ENCODE data around the gene CERK. TPM values are rescaled to one million over a fixed set of nuclear protein-coding genes. Genes with fewer than 3 reads are reported as not detected.
A peak's percentile ranks its signal among the peaks of the same experiment; 100 is the strongest.

CERK gene
- total and polyA plus RNA-seq, 2 of the 8 experiments (the other 6 are each of a cell fraction or from before 2014, with no cell fraction given), result 26.6 to 59.0 TPM

DNA sequence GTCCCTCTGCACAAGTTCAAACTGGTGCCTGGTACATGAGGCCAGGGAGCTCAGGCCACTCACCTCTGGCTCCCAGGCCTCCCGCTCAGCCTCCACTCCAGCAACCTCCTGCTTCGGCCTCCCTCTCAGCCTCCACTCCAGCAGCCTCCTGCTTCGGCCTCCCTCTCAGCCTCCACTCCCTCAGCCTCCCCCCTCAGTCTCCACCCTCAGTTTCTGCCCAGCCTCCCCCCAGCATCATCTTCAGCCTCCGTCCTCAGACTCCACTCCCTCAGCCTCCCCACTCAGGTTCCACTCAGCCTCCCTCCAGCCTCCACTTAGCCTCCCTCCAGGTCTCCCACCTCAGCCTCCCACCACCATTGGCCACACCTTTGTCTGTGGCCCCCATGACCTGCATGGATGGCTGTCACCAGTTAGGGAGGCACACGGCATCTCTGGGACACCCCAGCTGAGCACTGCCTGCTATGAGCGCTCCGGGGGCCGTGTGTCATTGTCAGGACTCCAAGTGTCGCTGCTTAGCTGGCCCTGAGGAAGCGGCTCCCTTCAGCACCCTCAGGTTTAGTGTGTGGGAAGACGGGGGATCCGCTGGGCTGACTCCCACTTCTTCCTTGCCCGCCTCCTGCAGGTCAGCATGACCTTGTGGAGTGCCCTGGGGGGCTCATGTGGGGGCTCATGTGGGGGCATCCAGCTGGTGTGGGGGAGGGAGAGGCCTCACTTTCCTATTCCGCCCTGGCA lies 78.8 kb downstream of the CERK start:
- Histone ChIP-seq H3K79me2 (ENCODE audit: control insufficient read depth in 1 of 2, insufficient read depth in 2 of 2, low read length in 2 of 2) (no peaks in the 10 kb centered on the region), H3K4me2 (ENCODE audit: insufficient read depth in 1 of 2, low read depth in 2 of 2, low read length in 2 of 2) (no peak overlapping the region), H3K4ac (replicated peaks; ENCODE audit: insufficient read length, low read depth, low read length) (no peak overlapping the region), H4K91ac (replicated peaks; ENCODE audit: insufficient read length, low read length) (no peak overlapping the region), H3K23ac (ENCODE audit: insufficient read length) (no peak overlapping the region), H3K79me1 (ENCODE audit: low read depth, low read length) (peaks cover 3% of the 10 kb centered on the region; the same call in 1 of the 2 replicates), H3K14ac (ENCODE audit: insufficient read length) (no peak overlapping the region), H3K36me3 (ENCODE audit: control insufficient read depth in 2 of 4, insufficient read depth in 4 of 4, low read length in 3 of 4) (no peaks in the 10 kb centered on the region), H2BK12ac (ENCODE audit: low read depth, low read length) (no peak overlapping the region), H3K4me1 (replicated peaks in 1 of 4; ENCODE audit: control insufficient read depth in 3 of 4, insufficient read depth in 4 of 4, low read length in 3 of 4) (peaks cover 0 to 2% (median 0%) of the 10 kb centered on the region in 4 experiments; a peak in 1 of 7 replicates), H3K23me2 (ENCODE audit: low read depth, low read length) (no peaks in the 10 kb centered on the region), H2AFZ (ENCODE audit: low read length) (no peak overlapping the region), H3K27me3 (replicated peaks in 1 of 4; ENCODE audit: control insufficient read depth in 3 of 4, extremely low read depth in 1 of 4, insufficient read depth in 3 of 4, low read length in 3 of 4) (no peaks in the 10 kb centered on the region), H4K8ac (ENCODE audit: extremely low read depth, insufficient read depth, low read length) (peak overlapping the region; percentile 14; the same call in 1 of the 2 replicates), H2BK5ac (ENCODE audit: low read depth, low read length) (no peak overlapping the region), H4K5ac (ENCODE audit: insufficient read length, low read depth, low read length) (no peak overlapping the region), H4K20me1 (replicated peaks in 1 of 2; ENCODE audit: control insufficient read depth in 1 of 2, insufficient read depth in 2 of 2, low read length in 2 of 2) (peaks cover 0 to 2% of the 10 kb centered on the region in 2 experiments), H3K27ac (ENCODE audit: low read depth, low read length) (no peak overlapping the region), H3K9me3 (ENCODE audit: insufficient read depth in 2 of 2, low read depth in 1 of 2, low read length in 1 of 2) (no peaks in the 10 kb centered on the region), H2BK15ac (ENCODE audit: low read length) (no peak overlapping the region), H2AK5ac (ENCODE audit: low read depth, low read length) (no peak overlapping the region), H3K9ac (replicated peaks in 1 of 4; ENCODE audit: extremely low read depth in 1 of 4, low read depth in 3 of 4, low read length in 3 of 4) (no peak overlapping the region), H3K4me3 (ENCODE audit: extremely low read depth in 1 of 4, insufficient read depth in 2 of 4, low read depth in 3 of 4, low read length in 4 of 4) (no peak overlapping the region), H3K18ac (ENCODE audit: extremely low read depth, low read length) (no peak overlapping the region), H2BK120ac (replicated peaks; ENCODE audit: low read depth, low read length) (no peak overlapping the region), H3K56ac (replicated peaks; ENCODE audit: insufficient read length, low read depth, low read length) (no peak overlapping the region), H2BK20ac (ENCODE audit: low read length) (no peak overlapping the region)
- ChIA-PET POLR2A (ENCODE audit: partially characterized antibody) (no interaction called here), CTCF (ENCODE audit: partially characterized antibody) (interaction anchor here (1.4 to 4.0 kb wide), 4 partner anchors 8 to 96 kb away, joined by 4 to 13 read pairs (median 4); no protein-coding TSS in a partner anchor)
- DNase-seq (ENCODE audit: low read depth in 1 of 2, low spot score in 2 of 2) (no peak), FAIRE-seq (no peak)
- WGBS, 2 experiments (ENCODE audit: extremely low coverage in 1 of 2, insufficient coverage in 1 of 2, insufficient read length in 1 of 2, insufficient replicate concordance in 2 of 2, low coverage in 1 of 2, low lambda C conversion rate in 2 of 2, missing lambda C conversion rate in 1 of 2), result 90% methylated on average over 9 of the region's 14 CpGs; no CpG with 5 or more reads in 1 of the 2 experiments
- TF ChIP-seq JUND (IDR thresholded peaks at IDR 0.05; ENCODE audit: low read length) (no peak), CTBP2 (IDR thresholded peaks at IDR 0.05; ENCODE audit: borderline replicate concordance, insufficient read depth, insufficient read length, low read length) (no peak), PHF8 (conservative IDR thresholded peaks at IDR 0.05; ENCODE audit: low read depth, low read length) (no peak), CBX5 (IDR thresholded peaks at IDR 0.05; ENCODE audit: low read depth, low read length) (no peak), HDAC6 (IDR thresholded peaks at IDR 0.05; ENCODE audit: low read depth, low read length) (no peak), CEBPB (IDR thresholded peaks at IDR 0.05; ENCODE audit: low read depth, low read length) (no peak)

All from H1 (cell line).